ENCODE data around the gene ARL6IP4.

The ARL6IP4 gene

DNA sequence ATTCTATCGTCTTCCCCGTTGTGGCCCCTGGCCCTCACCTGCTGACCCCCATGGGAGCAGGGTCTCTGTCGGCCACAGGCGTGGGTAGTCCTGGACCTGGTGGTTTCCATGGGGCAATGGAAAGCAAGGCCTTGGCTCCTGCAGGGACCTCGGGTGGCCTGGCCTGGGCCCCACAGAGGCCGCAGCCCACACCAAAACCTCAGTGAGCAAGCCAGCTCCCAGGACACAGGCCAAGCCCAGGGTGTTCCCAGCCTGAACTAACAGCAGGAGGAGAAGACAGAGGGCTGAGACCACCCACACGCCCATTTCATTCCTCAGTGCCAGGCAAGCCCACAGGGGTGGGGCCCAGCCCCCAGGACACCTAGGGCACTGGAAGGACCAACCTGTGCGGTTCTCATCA is 31.1 kb upstream of the ARL6IP4 start:
- H3K4me3 ChIP-seq (replicated peaks in 1 of 2; ENCODE audit: low read depth in 2 of 2, low read length in 2 of 2): no peak overlapping the region
- no peak for DNase-seq (ENCODE audit: low read depth in 2 of 2)
- TF ChIP-seq, protein P1, sequence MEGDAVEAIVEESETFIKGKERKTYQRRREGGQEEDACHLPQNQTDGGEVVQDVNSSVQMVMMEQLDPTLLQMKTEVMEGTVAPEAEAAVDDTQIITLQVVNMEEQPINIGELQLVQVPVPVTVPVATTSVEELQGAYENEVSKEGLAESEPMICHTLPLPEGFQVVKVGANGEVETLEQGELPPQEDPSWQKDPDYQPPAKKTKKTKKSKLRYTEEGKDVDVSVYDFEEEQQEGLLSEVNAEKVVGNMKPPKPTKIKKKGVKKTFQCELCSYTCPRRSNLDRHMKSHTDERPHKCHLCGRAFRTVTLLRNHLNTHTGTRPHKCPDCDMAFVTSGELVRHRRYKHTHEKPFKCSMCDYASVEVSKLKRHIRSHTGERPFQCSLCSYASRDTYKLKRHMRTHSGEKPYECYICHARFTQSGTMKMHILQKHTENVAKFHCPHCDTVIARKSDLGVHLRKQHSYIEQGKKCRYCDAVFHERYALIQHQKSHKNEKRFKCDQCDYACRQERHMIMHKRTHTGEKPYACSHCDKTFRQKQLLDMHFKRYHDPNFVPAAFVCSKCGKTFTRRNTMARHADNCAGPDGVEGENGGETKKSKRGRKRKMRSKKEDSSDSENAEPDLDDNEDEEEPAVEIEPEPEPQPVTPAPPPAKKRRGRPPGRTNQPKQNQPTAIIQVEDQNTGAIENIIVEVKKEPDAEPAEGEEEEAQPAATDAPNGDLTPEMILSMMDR (IDR thresholded peaks at IDR 0.05; ENCODE audit: low read depth, low read length): no peak

GRCh38 chr12:122949816-122950675 is 30.4 kb upstream of the ARL6IP4 start:
- TF ChIP-seq, protein P1 (IDR thresholded peaks at IDR 0.05; ENCODE audit: low read depth, low read length): no peak
- H3K4me3 ChIP-seq (replicated peaks in 1 of 2; ENCODE audit: low read depth in 2 of 2, low read length in 2 of 2): no peak overlapping the region
- DNase-seq (ENCODE audit: low read depth in 2 of 2): no peak

DNA sequence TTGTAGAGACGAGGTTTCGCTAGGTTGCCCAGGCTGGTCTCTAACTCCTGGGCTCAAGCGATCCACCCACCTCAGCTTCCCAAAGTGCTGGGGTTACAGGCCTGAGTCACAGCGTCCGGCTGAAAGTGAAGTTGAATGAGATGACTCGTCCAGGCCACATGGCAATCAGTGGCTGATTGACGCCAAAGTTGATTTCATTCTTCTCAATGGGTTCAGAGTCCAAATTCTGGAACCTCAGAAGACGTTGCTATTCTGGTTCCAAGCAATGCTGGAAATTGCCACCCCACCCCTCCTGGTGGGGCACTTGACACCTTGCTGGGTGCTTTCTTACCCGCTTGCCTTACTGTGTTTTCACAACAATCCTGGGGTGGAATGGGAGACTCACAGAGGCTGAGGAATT is 29.1 kb upstream of the ARL6IP4 start:
- TF ChIP-seq, protein P1 (IDR thresholded peaks at IDR 0.05; ENCODE audit: low read depth, low read length): no peak
- peak in 1 of 2 donors; percentile 46 for DNase-seq (ENCODE audit: low read depth in 2 of 2)
- H3K4me3 ChIP-seq (replicated peaks in 1 of 2; ENCODE audit: low read depth in 2 of 2, low read length in 2 of 2): no peak overlapping the region

DNA sequence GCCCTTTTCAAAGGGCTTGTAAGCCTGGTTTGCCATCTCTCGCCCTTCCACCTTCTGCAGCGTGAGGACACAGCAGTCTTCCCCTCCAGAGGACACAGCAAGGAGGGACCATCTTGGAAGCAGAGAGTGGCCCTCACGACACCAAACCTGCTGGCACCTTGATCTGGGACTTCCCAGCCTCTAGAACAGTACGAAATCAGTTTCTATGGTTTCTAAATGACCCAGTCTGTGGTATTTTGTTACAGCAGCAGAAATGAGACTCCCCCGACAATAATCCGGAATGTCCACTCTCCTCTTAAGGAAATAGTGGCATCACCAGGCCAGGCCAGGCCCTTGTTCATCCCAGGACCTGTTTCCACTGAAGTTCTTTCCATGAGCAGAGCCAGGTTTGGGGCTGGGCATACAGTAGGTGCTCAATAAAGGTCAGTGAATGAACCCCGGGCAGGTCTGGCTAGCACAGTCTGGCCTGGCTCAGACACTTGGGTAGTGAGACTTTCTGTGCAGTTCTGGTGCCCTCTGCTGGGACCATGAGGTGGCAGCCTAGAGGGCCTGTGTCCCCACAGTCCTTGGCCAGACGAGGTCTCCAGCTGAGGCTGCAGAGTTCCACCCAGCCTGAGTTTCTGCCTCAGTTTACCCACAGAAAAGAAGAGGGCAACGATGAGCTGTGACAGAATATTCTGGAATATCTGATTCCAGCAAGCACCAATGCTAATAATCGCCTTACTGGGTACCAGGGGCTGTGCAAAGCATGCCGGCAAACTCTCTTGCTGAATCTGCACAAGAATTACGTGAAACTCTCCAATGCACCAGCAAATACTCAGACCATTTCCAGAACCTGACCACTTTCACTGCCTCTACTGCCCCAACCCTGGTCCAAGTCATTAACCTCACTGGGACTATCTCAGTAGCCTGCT is 28.2 kb upstream of the ARL6IP4 start:
- no peak overlapping the region for H3K4me3 ChIP-seq (replicated peaks in 1 of 2; ENCODE audit: low read depth in 2 of 2, low read length in 2 of 2)

DNA sequence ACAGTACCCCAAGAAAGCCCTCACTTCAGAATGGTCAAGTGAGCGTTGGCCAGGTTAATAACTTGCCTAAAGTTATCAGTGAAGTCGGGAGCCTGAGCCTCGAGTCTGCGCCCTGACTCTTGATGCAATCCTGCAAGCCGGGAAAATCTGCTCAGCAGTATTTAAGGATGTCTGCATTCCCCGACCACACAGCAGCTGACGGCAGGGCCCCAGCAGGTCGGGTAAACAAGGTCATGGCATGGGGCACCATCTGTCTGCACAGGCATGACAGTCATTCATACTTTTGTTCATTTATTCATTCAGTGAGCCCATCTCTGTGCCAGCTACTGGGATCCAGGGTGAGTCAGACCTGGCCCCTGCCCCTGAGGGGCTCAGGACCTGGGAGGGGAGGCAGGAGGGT is 25.3 kb upstream of the ARL6IP4 start:
- TF ChIP-seq, protein P1 (IDR thresholded peaks at IDR 0.05; ENCODE audit: low read depth, low read length): no peak
- DNase-seq (ENCODE audit: low read depth in 2 of 2): no peak
- H3K4me3 ChIP-seq (replicated peaks in 1 of 2; ENCODE audit: low read depth in 2 of 2, low read length in 2 of 2): no peak overlapping the region

More for the DNA sequence above, 28.2 kb upstream of the ARL6IP4 start:
- peak; percentile 77 to 80 for DNase-seq (ENCODE audit: low read depth in 2 of 2)
- TF ChIP-seq, protein P1 (IDR thresholded peaks at IDR 0.05; ENCODE audit: low read depth, low read length): peak; percentile 90

- TF ChIP-seq, protein P1 (IDR thresholded peaks at IDR 0.05; ENCODE audit: low read depth, low read length): no peak
- H3K4me3 ChIP-seq (replicated peaks in 1 of 2; ENCODE audit: low read depth in 2 of 2, low read length in 2 of 2): no peak overlapping the region
- DNase-seq (ENCODE audit: low read depth in 2 of 2): no peak
Observed at GRCh38 chr12:122956035-122956434, 24.4 kb upstream of the ARL6IP4 start.
